Measurements from ENCODE around the gene TOP3A.

- TF ChIP-seq CTCF (IDR thresholded peaks at IDR 0.05; ENCODE audit: low read depth, low read length) = no peak
- TF ChIP-seq POLR2A (IDR thresholded peaks at IDR 0.05; ENCODE audit: extremely low read depth, insufficient read length) = no peak
- no peak for TF ChIP-seq MYC (IDR thresholded peaks at IDR 0.05; ENCODE audit: low read depth, low read length)
Measured at GRCh38 chr17:18353541-18353940, 38.7 kb upstream of the TOP3A start.

All from NB4 (cell line).